H9 (cell line): ENCODE measurements around the gene MBTD1. TPM values are rescaled to one million over a fixed set of nuclear protein-coding genes. Genes with fewer than 3 reads are reported as not detected.

Source experiments
- DNase-seq: peaks from one replicate; pipeline ENCODE4 v3.0.0-alpha.2; 2017
- H2AFZ ChIP-seq: one replicate; pipeline ENCODE4 v1.6.1; 2013; ENCODE audit warnings: mild to moderate bottlenecking, low read length, control low read depth, moderate library complexity
- H2AK5ac ChIP-seq: 2 replicates; pipeline ENCODE4 v1.6.1; 2013; ENCODE audit warnings: low read length, control low read depth, mixed read lengths; ENCODE audit not compliant: insufficient read length
- H2BK120ac ChIP-seq: one replicate; pipeline ENCODE4 v1.6.1; 2013; ENCODE audit warnings: low read depth, mild to moderate bottlenecking, low read length, control low read depth, inconsistent platforms; ENCODE audit not compliant: poor library complexity, severe bottlenecking
- H2BK12ac ChIP-seq: 2 replicates; pipeline ENCODE4 v1.6.1; 2013; ENCODE audit warnings: low read length, control low read depth, mixed read lengths, low read depth; ENCODE audit not compliant: insufficient read length
- H2BK15ac ChIP-seq: 2 replicates; pipeline ENCODE4 v1.6.1; 2013; ENCODE audit warnings: low read depth, low read length, control low read depth
- H2BK20ac ChIP-seq: one replicate; pipeline ENCODE4 v1.6.1; 2013; ENCODE audit warnings: low read depth, mild to moderate bottlenecking, low read length, control low read depth, inconsistent platforms; ENCODE audit not compliant: poor library complexity, severe bottlenecking
- H2BK5ac ChIP-seq: 2 replicates; pipeline ENCODE4 v1.6.1; 2013; ENCODE audit warnings: low read length, control low read depth, mixed read lengths; ENCODE audit not compliant: insufficient read length
- H3K14ac ChIP-seq: 2 replicates; pipeline ENCODE4 v1.6.1; 2013; ENCODE audit warnings: low read length, control low read depth; ENCODE audit not compliant: insufficient read depth
- H3K18ac ChIP-seq: 2 replicates; pipeline ENCODE4 v1.6.1; 2013; ENCODE audit warnings: low read depth, mild to moderate bottlenecking, mixed read lengths, low read length, control low read depth; ENCODE audit not compliant: insufficient read length
- H3K23ac ChIP-seq: 2 replicates; pipeline ENCODE4 v1.6.1; 2013; ENCODE audit warnings: low read length, control low read depth, mixed read lengths, low read depth; ENCODE audit not compliant: insufficient read length
- H3K23me2 ChIP-seq: 2 replicates; pipeline ENCODE4 v1.6.1; 2013; ENCODE audit warnings: low read depth, mild to moderate bottlenecking, mixed read lengths, low read length, control low read depth; ENCODE audit not compliant: insufficient read length, poor library complexity, severe bottlenecking
- H3K27ac ChIP-seq: 2 replicates; pipeline ENCODE4 v1.5.1; 2013; ENCODE audit warnings: low read length, control low read depth, mixed read lengths, low read depth; ENCODE audit not compliant: insufficient read length
- H3K27me3 ChIP-seq: 2 replicates; pipeline ENCODE4 v1.6.1; 2013; ENCODE audit warnings: low read length, control low read depth, inconsistent platforms; ENCODE audit not compliant: insufficient read depth
- H3K4ac ChIP-seq: 2 replicates; pipeline ENCODE4 v1.6.1; 2013; ENCODE audit warnings: low read depth, mild to moderate bottlenecking, control low read depth, inconsistent platforms, low read length, moderate library complexity
- H3K4me1 ChIP-seq: 2 replicates; pipeline ENCODE4 v1.6.1; 2013; ENCODE audit warnings: low read length, control low read depth, inconsistent platforms; ENCODE audit not compliant: insufficient read depth
- H3K4me2 ChIP-seq: 2 replicates; pipeline ENCODE4 v1.6.1; 2013; ENCODE audit warnings: low read length, control low read depth, mixed read lengths; ENCODE audit not compliant: insufficient read length, insufficient read depth
- H3K56ac ChIP-seq: 2 replicates; pipeline ENCODE4 v1.6.1; 2013; ENCODE audit warnings: low read depth, mild to moderate bottlenecking, mixed read lengths, low read length, control low read depth; ENCODE audit not compliant: insufficient read length
- H3K79me1 ChIP-seq: 2 replicates; pipeline ENCODE4 v1.6.1; 2013; ENCODE audit warnings: low read depth, mild to moderate bottlenecking, moderate library complexity, low read length, control low read depth, inconsistent platforms; ENCODE audit not compliant: insufficient read depth, poor library complexity, severe bottlenecking
- H3K79me2 ChIP-seq: 2 replicates; pipeline ENCODE4 v1.6.1; 2013; ENCODE audit warnings: low read length, control low read depth, inconsistent platforms; ENCODE audit not compliant: insufficient read depth
- H3K9ac ChIP-seq: 2 replicates; pipeline ENCODE4 v1.6.1; 2013; ENCODE audit warnings: low read length, control low read depth, mixed read lengths; ENCODE audit not compliant: insufficient read length; ENCODE audit errors: extremely low read depth
- H3K9me3 ChIP-seq: one replicate; pipeline ENCODE4 v1.6.1; 2013; ENCODE audit warnings: low read depth, low read length, inconsistent platforms; ENCODE audit not compliant: control insufficient read depth
- H3T11ph ChIP-seq: one replicate; pipeline ENCODE4 v1.6.1; 2013; ENCODE audit warnings: mild to moderate bottlenecking, low read length, control low read depth, inconsistent platforms
- H4K20me1 ChIP-seq: one replicate; pipeline ENCODE4 v1.6.1; 2013; ENCODE audit not compliant: control insufficient read depth, insufficient read length, insufficient read depth
- H4K5ac ChIP-seq: 2 replicates; pipeline ENCODE4 v1.6.1; 2013; ENCODE audit warnings: low read depth, mild to moderate bottlenecking, mixed read lengths, low read length, control low read depth; ENCODE audit not compliant: insufficient read length
- H4K8ac ChIP-seq: replicated peaks from 2 replicates; pipeline ENCODE4 v1.6.1; 2013; ENCODE audit warnings: low read length, control low read depth, mixed read lengths, low read depth; ENCODE audit not compliant: insufficient read length
- H4K91ac ChIP-seq: 2 replicates; pipeline ENCODE4 v1.6.1; 2013; ENCODE audit warnings: low read depth, mild to moderate bottlenecking, moderate library complexity, mixed read lengths, low read length, control low read depth; ENCODE audit not compliant: insufficient read length
- H3K27ac Mint-ChIP-seq, 3 experiments: 2 replicates in 2 of 3; 3 replicates in 1 of 3; pipeline ENCODE4 v1.8.0; 2020 to 2021; ENCODE audit warnings: mixed read lengths in 3 of 3, mild to moderate bottlenecking in 1 of 3, moderate library complexity in 1 of 3
- H3K27me3 Mint-ChIP-seq: 2 replicates; pipeline ENCODE4 v1.8.0; 2021; ENCODE audit warnings: low read depth, mild to moderate bottlenecking, moderate library complexity, mixed read lengths
- H3K36me3 Mint-ChIP-seq, 3 experiments: 2 replicates in 2 of 3; 3 replicates in 1 of 3; pipeline ENCODE4 v1.8.0; 2020 to 2021; ENCODE audit warnings: low read depth in 3 of 3, mixed read lengths in 3 of 3; ENCODE audit not compliant: insufficient read depth in 1 of 3
- H3K4me1 Mint-ChIP-seq, 2 experiments: 2 replicates each; pipeline ENCODE4 v1.8.0; 2020; ENCODE audit warnings: mixed read lengths in 2 of 2
- H3K4me3 Mint-ChIP-seq, 2 experiments: 2 replicates in 1 of 2; 3 replicates in 1 of 2; pipeline ENCODE4 v1.8.0; 2020 to 2021; ENCODE audit warnings: mild to moderate bottlenecking in 2 of 2, mixed read lengths in 2 of 2, moderate library complexity in 1 of 2
- H3K9me3 Mint-ChIP-seq, 2 experiments: 2 replicates in 1 of 2; 3 replicates in 1 of 2; pipeline ENCODE4 v1.8.0; 2020; ENCODE audit warnings: mild to moderate bottlenecking in 2 of 2, mixed read lengths in 2 of 2, moderate library complexity in 1 of 2
- WGBS: extraction: QIAGEN DNeasy Blood & Tissue Kit; methylation state at CpG from one replicate; pipeline ENCODE4 v1.1.7; 2013; ENCODE audit warnings: missing lambda C conversion rate, low lambda C conversion rate, mixed read lengths; ENCODE audit not compliant: insufficient read length; ENCODE audit errors: extremely low coverage; 5-methylcytosine and 5-hydroxymethylcytosine counted together
- total RNA-seq: library from RNA; stranded (reverse); gene quantifications from 2 replicates; pipeline ENCODE4 v1.2.1, GENCODE V29; 2021
- TF ChIP-seq, protein P1 (sequence below): fragments of 200-600 bp; sonication (generic); conservative IDR thresholded peaks from 3 replicates; pipeline ENCODE4 v1.8.0; 2021; ENCODE audit warnings: antibody characterized with exemption, mild to moderate bottlenecking

MBTD1 gene
- total RNA-seq, 1 experiment from 2014 or later: 49.6 TPM

DNA sequence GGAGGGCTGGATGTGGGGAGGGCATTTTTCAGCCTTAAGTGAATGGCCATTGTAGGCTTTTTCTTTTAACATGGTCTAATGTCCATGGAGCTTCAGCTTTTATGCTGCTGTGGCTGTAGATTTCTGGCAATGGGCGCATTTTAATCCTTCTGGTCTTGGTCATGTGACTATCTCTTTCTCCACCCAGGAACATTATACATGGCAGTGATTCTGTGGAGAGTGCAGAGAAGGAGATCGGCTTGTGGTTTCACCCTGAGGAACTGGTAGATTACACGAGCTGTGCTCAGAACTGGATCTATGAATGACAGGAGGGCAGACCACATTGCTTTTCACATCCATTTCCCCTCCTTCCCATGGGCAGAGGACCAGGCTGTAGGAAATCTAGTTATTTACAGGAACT, 98.3 kb downstream of the MBTD1 start:
- H3K56ac ChIP-seq: no peak overlapping the region
- H3K27me3 ChIP-seq: no peaks in the 10 kb centered on the region
- H2BK12ac ChIP-seq: no peak overlapping the region
- no peak overlapping the region for H2BK15ac ChIP-seq
- H4K91ac ChIP-seq: no peak overlapping the region
- H3K14ac ChIP-seq: no peak overlapping the region
- H2AK5ac ChIP-seq: no peak overlapping the region
- H2BK120ac ChIP-seq: no peak overlapping the region
- H3K4ac ChIP-seq: no peak overlapping the region
- TF ChIP-seq, protein P1, sequence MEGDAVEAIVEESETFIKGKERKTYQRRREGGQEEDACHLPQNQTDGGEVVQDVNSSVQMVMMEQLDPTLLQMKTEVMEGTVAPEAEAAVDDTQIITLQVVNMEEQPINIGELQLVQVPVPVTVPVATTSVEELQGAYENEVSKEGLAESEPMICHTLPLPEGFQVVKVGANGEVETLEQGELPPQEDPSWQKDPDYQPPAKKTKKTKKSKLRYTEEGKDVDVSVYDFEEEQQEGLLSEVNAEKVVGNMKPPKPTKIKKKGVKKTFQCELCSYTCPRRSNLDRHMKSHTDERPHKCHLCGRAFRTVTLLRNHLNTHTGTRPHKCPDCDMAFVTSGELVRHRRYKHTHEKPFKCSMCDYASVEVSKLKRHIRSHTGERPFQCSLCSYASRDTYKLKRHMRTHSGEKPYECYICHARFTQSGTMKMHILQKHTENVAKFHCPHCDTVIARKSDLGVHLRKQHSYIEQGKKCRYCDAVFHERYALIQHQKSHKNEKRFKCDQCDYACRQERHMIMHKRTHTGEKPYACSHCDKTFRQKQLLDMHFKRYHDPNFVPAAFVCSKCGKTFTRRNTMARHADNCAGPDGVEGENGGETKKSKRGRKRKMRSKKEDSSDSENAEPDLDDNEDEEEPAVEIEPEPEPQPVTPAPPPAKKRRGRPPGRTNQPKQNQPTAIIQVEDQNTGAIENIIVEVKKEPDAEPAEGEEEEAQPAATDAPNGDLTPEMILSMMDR: no peak
- H4K20me1 ChIP-seq: no peaks in the 10 kb centered on the region
- peaks cover 9% of the 10 kb centered on the region for H3K23me2 ChIP-seq
- no peak overlapping the region for H4K8ac ChIP-seq
- H3K36me3 Mint-ChIP-seq: peaks cover 40 to 67% (median 56%) of the 10 kb centered on the region in 3 experiments
- H3T11ph ChIP-seq: no peak overlapping the region
- H3K9me3 Mint-ChIP-seq: no peaks in the 10 kb centered on the region
- no CpG with 5 or more reads among the region's 3 CpGs for WGBS
- peaks cover 10 to 12% of the 10 kb centered on the region in 2 experiments for H3K4me1 Mint-ChIP-seq
- H3K9me3 ChIP-seq: no peaks in the 10 kb centered on the region
- H3K4me1 ChIP-seq: no peaks in the 10 kb centered on the region
- H3K79me1 ChIP-seq: no peaks in the 10 kb centered on the region
- no peak overlapping the region for H3K9ac ChIP-seq
- H2BK5ac ChIP-seq: no peak overlapping the region
- no peak overlapping the region for H3K23ac ChIP-seq
- no peak overlapping the region for H3K27ac Mint-ChIP-seq
- H3K27ac ChIP-seq: no peak overlapping the region
- H2BK20ac ChIP-seq: no peak overlapping the region
- H3K79me2 ChIP-seq: peaks cover 4% of the 10 kb centered on the region; the same call in 1 of the 2 replicates
- H3K18ac ChIP-seq: no peak overlapping the region
- H3K4me2 ChIP-seq: no peak overlapping the region
- DNase-seq: no peak
- no peak overlapping the region for H4K5ac ChIP-seq
- H3K27me3 Mint-ChIP-seq: no peaks in the 10 kb centered on the region
- H3K4me3 Mint-ChIP-seq: no peak overlapping the region
- no peak overlapping the region for H2AFZ ChIP-seq
